ENCODE results near the gene ARHGEF4.

The ARHGEF4 gene

DNA sequence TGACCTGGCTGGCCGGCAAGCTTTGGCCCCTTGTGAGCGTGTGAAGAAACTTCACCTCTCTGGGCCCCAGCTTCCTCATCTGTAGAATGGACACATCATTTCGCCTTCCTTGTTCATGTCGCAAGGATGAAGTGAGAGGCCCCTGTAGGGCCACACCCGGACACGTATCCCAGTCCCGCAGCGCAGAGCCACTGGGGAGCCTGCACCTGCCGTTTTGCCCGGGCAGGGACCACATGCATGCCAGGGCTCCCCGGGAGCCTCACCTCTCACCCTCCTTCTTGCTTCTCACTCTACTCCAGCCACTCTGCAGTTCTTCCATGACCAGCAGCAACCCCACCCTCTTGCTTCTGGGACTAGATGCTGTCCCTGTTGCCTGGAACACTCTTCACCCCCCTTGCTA, 179.1 kb downstream of the ARHGEF4 start:
- no peak for DNase-seq (ENCODE audit: low read depth)
- TF ChIP-seq, protein P1, sequence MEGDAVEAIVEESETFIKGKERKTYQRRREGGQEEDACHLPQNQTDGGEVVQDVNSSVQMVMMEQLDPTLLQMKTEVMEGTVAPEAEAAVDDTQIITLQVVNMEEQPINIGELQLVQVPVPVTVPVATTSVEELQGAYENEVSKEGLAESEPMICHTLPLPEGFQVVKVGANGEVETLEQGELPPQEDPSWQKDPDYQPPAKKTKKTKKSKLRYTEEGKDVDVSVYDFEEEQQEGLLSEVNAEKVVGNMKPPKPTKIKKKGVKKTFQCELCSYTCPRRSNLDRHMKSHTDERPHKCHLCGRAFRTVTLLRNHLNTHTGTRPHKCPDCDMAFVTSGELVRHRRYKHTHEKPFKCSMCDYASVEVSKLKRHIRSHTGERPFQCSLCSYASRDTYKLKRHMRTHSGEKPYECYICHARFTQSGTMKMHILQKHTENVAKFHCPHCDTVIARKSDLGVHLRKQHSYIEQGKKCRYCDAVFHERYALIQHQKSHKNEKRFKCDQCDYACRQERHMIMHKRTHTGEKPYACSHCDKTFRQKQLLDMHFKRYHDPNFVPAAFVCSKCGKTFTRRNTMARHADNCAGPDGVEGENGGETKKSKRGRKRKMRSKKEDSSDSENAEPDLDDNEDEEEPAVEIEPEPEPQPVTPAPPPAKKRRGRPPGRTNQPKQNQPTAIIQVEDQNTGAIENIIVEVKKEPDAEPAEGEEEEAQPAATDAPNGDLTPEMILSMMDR (conservative IDR thresholded peaks at IDR 0.05; ENCODE audit: low read length): no peak
- no peak overlapping the region for H3K4me3 ChIP-seq (ENCODE audit: low read length)

DNA sequence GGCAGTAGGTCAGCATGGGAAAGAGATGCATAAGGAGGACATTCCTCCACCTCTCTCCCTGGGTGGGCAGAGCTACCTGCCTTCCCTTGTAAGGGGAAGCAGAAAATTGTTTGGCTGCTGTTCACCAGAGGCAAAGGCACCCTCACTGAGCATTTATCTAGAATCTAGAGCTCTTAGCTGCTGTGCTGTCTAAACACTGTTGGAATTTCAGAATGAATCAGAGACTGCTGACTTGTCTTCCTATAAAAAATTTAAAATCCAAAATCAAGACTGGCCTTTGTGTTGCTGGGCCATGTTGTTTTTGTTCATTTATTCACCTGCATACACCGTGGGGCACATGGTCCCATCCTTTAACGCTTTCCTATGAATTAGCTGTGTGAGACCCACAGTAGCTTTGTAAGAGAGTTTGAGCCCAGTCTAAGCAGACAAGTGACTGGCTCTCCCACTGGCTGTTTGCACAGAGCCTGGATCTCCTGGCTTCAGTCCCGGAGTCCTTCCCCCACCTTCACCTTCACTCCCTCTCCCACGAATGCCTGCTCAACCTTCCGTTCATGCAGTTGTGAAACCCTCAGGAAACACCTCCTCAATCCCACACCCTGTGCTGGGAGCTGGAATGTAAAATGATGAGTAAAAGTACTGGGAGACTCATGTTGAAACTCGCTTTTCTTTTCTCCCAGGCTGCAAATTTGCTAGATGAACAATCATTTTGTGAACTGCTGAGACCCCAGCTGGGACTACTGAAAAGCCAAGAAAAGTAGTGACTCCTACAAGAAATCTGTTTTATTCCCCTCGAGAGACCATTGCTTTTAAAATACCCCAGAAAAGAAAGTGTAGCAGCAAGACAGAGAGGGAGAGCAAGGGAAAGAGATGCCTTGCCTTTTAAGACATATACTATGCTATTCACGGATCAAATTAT, 180.4 kb downstream of the ARHGEF4 start:
- DNase-seq (ENCODE audit: low read depth): peak; percentile 31
- TF ChIP-seq, protein P1 (conservative IDR thresholded peaks at IDR 0.05; ENCODE audit: low read length): no peak
- no peak overlapping the region for H3K4me3 ChIP-seq (ENCODE audit: low read length)

- TF ChIP-seq, protein P1 (conservative IDR thresholded peaks at IDR 0.05; ENCODE audit: low read length): no peak
- DNase-seq (ENCODE audit: low read depth): no peak
- no peak overlapping the region for H3K4me3 ChIP-seq (ENCODE audit: low read length)
These were observed 186.0 kb downstream of the ARHGEF4 start for GRCh38 chr2:131022731-131023130.

DNA sequence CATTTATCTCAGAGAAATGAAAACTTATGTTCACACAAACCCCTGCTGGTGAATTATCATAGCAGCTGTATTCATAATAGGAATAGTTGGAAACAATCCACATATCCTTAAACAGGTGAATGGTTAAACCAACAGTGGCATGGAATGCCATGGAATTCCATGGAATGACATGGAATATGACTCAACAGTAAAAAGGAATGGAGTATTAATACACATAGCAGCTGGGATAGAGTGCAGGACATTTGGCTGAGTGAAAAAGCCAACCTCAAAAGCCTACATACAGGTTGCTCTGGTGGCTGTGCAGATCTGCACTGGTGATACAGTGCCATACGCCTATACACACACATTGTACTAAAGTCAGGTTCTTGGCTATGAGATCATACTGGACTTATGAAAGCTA, 187.0 kb downstream of the ARHGEF4 start:
- no peak for DNase-seq (ENCODE audit: low read depth)
- TF ChIP-seq, protein P1 (conservative IDR thresholded peaks at IDR 0.05; ENCODE audit: low read length): no peak
- no peak overlapping the region for H3K4me3 ChIP-seq (ENCODE audit: low read length)

DNA sequence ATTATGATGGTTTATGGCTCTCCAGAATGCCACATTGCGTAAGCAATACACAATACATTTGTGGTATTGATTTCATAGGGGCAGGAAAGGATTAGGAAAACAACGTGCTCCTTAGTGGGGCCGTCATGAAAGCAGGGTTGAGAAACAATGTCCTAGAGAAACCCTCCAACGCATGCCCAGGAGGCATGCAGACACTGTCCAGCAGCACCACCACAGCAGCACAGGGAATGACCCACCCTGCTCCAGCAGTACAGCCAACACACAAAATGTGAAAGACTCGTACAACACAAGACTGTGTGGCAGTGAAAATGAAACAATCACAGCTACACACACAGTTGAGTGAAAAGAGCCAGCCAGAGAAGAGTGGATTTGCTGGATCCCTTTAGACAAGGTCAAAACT, 190.2 kb downstream of the ARHGEF4 start:
- H3K4me3 ChIP-seq (ENCODE audit: low read length): no peak overlapping the region

GRCh38 chr2:131027566-131028528, 191.1 kb downstream of the ARHGEF4 start:
- DNase-seq (ENCODE audit: low read depth): no peak
- TF ChIP-seq, protein P1 (conservative IDR thresholded peaks at IDR 0.05; ENCODE audit: low read length): no peak

More for the DNA sequence above, 190.2 kb downstream of the ARHGEF4 start:
- TF ChIP-seq, protein P1 (conservative IDR thresholded peaks at IDR 0.05; ENCODE audit: low read length): no peak
- no peak for DNase-seq (ENCODE audit: low read depth)

More at GRCh38 chr2:131027566-131028528, 191.1 kb downstream of the ARHGEF4 start:
- H3K4me3 ChIP-seq (ENCODE audit: low read length): no peak overlapping the region
